Activated CD4-positive, alpha-beta memory T cell treated with anti-CD3 and anti-CD28 coated beads for 36 hours (primary cell): Measurements from ENCODE around the gene CYB5R3. TPM values are rescaled to one million over a fixed set of nuclear protein-coding genes. Genes with fewer than 3 reads are reported as not detected.

Experiments
- CTCF ChIA-PET: fragments of 350-600 bp; sonication (Branson Sonifier 250); formaldehyde crosslinking; loops from one replicate; lab custom pipeline; 2021; ENCODE audit warnings: antibody characterized with exemption, inconsistent platforms; lab: Charles Lee
- POLR2A ChIA-PET: fragments of 350-600 bp; sonication (Branson Sonifier 250); formaldehyde crosslinking; loops from one replicate; lab custom pipeline; 2021; ENCODE audit warnings: antibody characterized with exemption; lab: Charles Lee
- DNase-seq: peaks from one replicate; pipeline ENCODE4 v3.0.0-alpha.2; 2020
- H3K27ac Mint-ChIP-seq: one replicate; pipeline ENCODE4 v1.8.0; 2021; ENCODE audit warnings: mixed read lengths
- H3K27me3 Mint-ChIP-seq: one replicate; pipeline ENCODE4 v1.8.0; 2021; ENCODE audit warnings: mixed read lengths
- H3K36me3 Mint-ChIP-seq: one replicate; pipeline ENCODE4 v1.8.0; 2021; ENCODE audit warnings: mixed read lengths
- H3K4me1 Mint-ChIP-seq: one replicate; pipeline ENCODE4 v1.8.0; 2021; ENCODE audit warnings: low read depth, mixed read lengths
- H3K4me3 Mint-ChIP-seq: one replicate; pipeline ENCODE4 v1.8.0; 2021; ENCODE audit warnings: mild to moderate bottlenecking, mixed read lengths
- H3K9me3 Mint-ChIP-seq: one replicate; pipeline ENCODE4 v1.8.0; 2021; ENCODE audit warnings: mixed read lengths
- intact Hi-C: fragments of 100-400 bp; cut with micrococcal nuclease; formaldehyde crosslinking; loops from one replicate; pipeline ENCODE4 v1.15.1; 2023
- total RNA-seq, 2 experiments: library from RNA; stranded (reverse); gene quantifications; one replicate each; pipeline ENCODE4 v1.2.3, GENCODE V29; 2021

The CYB5R3 gene
- total RNA-seq, 2 experiments from 2014 or later, result 73.7 to 77.6 TPM

DNA sequence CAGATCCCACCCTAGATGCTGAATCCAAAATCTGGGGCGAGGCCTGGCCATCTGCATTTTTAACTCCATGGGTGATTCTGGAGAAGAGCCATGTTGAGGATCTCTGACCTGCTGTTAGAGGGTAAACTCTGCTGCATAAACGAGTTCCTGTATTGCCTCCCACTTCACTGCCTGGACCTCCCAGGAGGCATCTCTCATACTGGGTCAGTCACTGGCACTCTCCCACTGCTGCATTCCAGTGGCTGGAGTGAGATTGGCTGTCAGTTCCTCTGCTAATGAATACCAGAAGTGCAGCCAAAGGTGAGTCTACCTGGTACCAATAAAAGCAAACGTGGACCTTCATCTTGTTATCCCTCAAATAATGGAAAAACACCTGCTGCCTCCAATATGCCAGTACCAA, 44.8 kb downstream of the CYB5R3 start:
- H3K9me3 Mint-ChIP-seq, result no peaks in the 10 kb centered on the region
- intact Hi-C loops, result no loop called here
- ChIA-PET CTCF (no interaction called here), POLR2A (no interaction called here)
- no peak overlapping the region for H3K27ac Mint-ChIP-seq
- peaks cover 34% of the 10 kb centered on the region for H3K4me1 Mint-ChIP-seq
- H3K4me3 Mint-ChIP-seq, result no peak overlapping the region
- no peak for DNase-seq
- H3K36me3 Mint-ChIP-seq, result peaks cover 29% of the 10 kb centered on the region
- H3K27me3 Mint-ChIP-seq, result no peaks in the 10 kb centered on the region

DNA sequence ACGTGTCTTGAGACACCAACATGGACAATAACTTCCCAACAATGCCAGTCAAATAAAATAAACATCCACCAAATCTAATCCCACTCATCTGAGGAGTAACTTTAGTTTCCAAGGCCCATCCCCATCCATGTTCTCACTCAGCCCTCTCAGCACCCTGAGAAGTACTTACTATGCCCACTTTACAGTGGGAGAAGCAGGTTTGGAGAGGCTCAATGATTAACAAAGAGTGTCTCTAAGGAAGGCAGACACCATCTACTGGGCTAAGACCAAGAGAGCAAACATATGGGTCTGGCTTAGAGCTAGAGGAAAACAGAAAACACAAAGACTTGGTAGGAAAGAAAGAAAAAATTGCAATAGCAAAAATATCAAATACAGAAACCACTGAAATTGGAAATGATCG, 45.8 kb downstream of the CYB5R3 start:
- Mint-ChIP-seq H3K36me3 (peaks cover 31% of the 10 kb centered on the region), H3K9me3 (no peaks in the 10 kb centered on the region), H3K4me1 (peaks cover 24% of the 10 kb centered on the region)

DNA sequence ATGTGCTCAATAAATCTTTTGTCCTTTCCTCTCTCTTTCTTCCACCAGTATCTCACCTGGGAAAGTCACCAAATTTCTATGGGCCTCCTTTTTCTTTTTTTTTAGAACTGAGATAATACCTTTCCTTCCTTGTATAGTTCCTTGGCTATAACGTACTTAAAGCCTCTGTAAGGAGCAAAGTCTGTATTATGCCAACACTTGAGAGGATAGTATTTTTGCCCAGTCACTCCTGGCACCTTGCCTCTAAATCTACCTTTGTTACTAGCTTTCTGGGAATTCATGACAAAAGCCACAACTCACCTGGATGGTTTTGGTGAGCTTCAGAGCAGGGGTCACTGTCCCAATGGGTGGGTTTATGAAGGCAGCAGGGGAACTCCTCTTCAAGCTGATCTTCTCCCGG, 46.7 kb downstream of the CYB5R3 start:
- intact Hi-C loops, result no loop called here
- Mint-ChIP-seq H3K36me3 (peaks cover 35% of the 10 kb centered on the region), H3K9me3 (no peaks in the 10 kb centered on the region), H3K27ac (peak overlapping the region; percentile 18), H3K27me3 (no peaks in the 10 kb centered on the region), H3K4me1 (peaks cover 24% of the 10 kb centered on the region), H3K4me3 (no peak overlapping the region)
- ChIA-PET POLR2A (interaction anchor here (1.3 kb wide), 1 partner anchor 33 kb away, joined by 3 read pairs; no protein-coding TSS in a partner anchor), CTCF (no interaction called here)
- DNase-seq, result no peak

More for the DNA sequence above, 45.8 kb downstream of the CYB5R3 start:
- H3K27ac Mint-ChIP-seq, result peak overlapping the region; percentile 39
- ChIA-PET POLR2A (no interaction called here), CTCF (no interaction called here)
- intact Hi-C loops, result no loop called here
- no peak overlapping the region for H3K4me3 Mint-ChIP-seq
- no peak for DNase-seq
- no peaks in the 10 kb centered on the region for H3K27me3 Mint-ChIP-seq

DNA sequence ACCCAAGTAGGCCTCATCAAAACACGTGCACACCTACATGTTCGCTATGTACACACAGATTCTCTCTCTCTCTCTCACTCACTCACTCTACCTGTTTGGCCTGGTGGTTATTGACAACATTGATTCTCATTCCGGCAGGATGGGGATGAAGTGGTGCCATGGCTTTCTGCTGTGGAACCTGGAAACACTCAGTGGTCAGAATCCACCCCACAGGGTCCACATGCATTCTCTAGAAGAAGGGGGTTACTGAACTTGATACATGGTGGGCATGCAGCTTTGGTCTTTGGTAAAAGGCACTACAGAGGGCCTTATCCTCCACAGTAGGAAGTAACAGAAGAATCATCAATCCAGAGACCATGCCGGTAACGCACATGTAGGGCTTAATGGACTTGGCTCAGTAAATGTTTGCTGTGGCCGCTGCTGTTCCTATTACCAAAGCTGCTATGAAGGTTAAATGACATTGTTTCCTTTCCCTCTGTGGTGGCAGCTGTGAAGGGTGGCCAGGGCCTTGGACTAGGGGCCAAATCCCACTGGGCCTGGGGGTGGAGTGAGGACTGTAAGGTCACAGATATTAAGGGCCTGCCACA, 47.2 kb downstream of the CYB5R3 start:
- peak overlapping the region; percentile 18 for H3K27ac Mint-ChIP-seq
- no peaks in the 10 kb centered on the region for H3K9me3 Mint-ChIP-seq
- no peaks in the 10 kb centered on the region for H3K27me3 Mint-ChIP-seq
- no peak for DNase-seq
- H3K36me3 Mint-ChIP-seq, result peaks cover 35% of the 10 kb centered on the region
- ChIA-PET CTCF (no interaction called here), POLR2A (interaction anchor here (1.3 kb wide), 1 partner anchor 33 kb away, joined by 3 read pairs; no protein-coding TSS in a partner anchor)
- intact Hi-C loops, result no loop called here
- peaks cover 24% of the 10 kb centered on the region for H3K4me1 Mint-ChIP-seq
- no peak overlapping the region for H3K4me3 Mint-ChIP-seq

DNA sequence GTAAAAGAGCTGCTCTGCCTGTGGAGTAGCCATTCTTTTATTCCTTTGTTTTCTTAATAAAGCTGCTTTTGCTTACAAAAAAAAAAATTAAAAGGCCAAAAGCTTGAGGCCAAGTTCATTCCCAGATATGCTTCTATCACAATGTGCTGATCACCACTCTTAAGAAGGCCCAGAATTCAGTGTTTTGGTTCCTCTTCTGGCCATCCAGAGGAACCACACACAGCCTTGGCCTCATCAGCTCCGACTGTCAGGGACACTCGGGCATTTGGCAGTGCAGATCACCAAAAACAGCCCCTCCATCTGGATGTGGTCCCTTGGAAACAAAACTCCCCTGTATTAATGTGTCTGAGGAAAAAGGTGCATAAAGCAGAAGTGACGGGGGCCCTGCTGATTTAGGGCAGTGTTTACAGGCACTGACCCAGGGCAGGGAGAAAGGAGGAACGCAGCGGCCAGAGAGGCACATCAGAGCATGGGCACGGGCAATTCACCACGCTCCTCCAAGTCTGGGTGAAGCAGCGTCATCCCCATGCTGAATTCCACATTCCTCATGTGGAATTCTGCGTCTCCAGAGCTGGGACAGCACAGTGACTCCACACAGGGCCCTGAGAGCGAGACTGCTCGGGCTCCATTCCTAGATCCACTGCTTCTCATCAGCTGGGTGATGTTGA, 52.2 kb downstream of the CYB5R3 start:
- H3K27me3 Mint-ChIP-seq, result no peaks in the 10 kb centered on the region
- CTCF ChIA-PET, result no interaction called here
- H3K4me3 Mint-ChIP-seq, result no peak overlapping the region
- H3K9me3 Mint-ChIP-seq, result no peaks in the 10 kb centered on the region
- no peaks in the 10 kb centered on the region for H3K4me1 Mint-ChIP-seq
- peaks cover 43% of the 10 kb centered on the region for H3K36me3 Mint-ChIP-seq
- POLR2A ChIA-PET, result interaction anchor here (0.7 to 0.8 kb wide), 2 partner anchors 19 to 408 kb away, joined by 3 read pairs; no protein-coding TSS in a partner anchor
- intact Hi-C loops, result no loop called here
- DNase-seq, result no peak
- no peak overlapping the region for H3K27ac Mint-ChIP-seq

DNA sequence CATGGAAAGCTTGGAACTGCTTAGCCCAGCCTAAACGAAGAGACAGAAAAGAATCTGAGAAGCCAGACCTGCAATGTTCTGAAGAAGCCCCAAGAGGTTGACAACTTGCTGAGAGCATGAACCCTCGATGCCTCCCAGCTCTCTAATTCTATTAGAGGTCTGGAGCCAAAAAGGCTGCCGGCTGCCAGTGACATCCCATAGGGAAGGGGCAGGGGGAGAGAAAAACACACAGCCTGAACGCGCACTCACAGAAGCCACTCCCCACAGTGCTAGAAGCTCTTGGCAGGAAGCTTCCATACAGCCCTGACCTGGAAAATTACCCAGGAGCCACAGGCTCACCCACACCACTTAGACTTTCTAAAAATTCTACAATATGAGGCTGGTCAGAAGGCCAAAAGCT, 52.9 kb downstream of the CYB5R3 start:
- no peak overlapping the region for H3K4me3 Mint-ChIP-seq
- H3K36me3 Mint-ChIP-seq, result peaks cover 45% of the 10 kb centered on the region
- ChIA-PET POLR2A (interaction anchor here (0.8 to 1.6 kb wide), 2 partner anchors 15 to 19 kb away, joined by 3 to 5 read pairs; no protein-coding TSS in a partner anchor), CTCF (no interaction called here)
- no peak overlapping the region for H3K27ac Mint-ChIP-seq
- H3K9me3 Mint-ChIP-seq, result no peaks in the 10 kb centered on the region
- intact Hi-C loops, result no loop called here
- H3K27me3 Mint-ChIP-seq, result no peaks in the 10 kb centered on the region
- H3K4me1 Mint-ChIP-seq, result no peaks in the 10 kb centered on the region
- DNase-seq, result no peak

DNA sequence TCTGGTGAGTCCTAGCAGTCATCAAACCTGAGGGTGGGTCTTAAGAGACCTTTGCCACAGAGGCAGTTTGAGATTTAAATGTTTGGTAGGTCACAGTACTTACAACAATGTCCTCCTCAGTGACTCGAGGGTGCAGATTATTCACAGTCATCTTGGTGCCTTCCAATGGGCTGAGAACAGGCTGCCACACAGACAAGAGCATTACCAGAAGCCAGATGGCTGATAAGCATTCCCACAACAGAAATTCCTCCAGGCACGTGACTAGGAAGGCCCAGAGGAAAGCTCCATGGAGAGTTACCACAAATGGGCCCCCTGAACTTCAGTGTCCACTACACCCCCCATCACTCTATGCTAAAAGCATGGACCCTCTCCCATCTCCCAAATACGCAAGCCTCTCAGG, 53.8 kb downstream of the CYB5R3 start:
- H3K4me3 Mint-ChIP-seq, result no peak overlapping the region
- POLR2A ChIA-PET, result interaction anchor here (1.6 kb wide), 1 partner anchor 14 kb away, joined by 5 read pairs; no protein-coding TSS in a partner anchor
- no peak for DNase-seq
- no peaks in the 10 kb centered on the region for H3K27me3 Mint-ChIP-seq
- H3K9me3 Mint-ChIP-seq, result no peaks in the 10 kb centered on the region
- H3K4me1 Mint-ChIP-seq, result no peaks in the 10 kb centered on the region
- intact Hi-C loops, result no loop called here
- peaks cover 47% of the 10 kb centered on the region for H3K36me3 Mint-ChIP-seq
- H3K27ac Mint-ChIP-seq, result no peak overlapping the region
- CTCF ChIA-PET, result no interaction called here

DNA sequence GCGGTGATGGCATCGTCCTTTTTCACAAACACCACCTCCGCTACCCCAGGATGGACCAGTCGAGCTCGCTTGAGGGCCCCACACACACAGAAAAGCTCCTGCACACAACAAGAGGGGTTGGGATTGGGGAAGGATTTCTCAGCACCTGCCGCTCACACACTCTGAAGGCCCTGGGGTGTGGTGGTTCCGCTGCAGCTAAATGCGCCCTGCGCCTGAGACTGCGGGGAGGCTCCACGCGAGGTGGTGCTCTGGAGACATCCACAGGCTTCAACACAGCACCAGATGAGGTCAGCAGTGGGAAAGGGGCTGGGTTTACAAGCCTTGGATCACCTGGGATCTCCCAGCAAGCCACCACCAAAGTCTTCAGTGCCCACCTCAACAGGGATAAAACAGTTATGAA, 57.2 kb downstream of the CYB5R3 start:
- no peak for DNase-seq
- H3K27me3 Mint-ChIP-seq, result no peaks in the 10 kb centered on the region
- intact Hi-C loops, result no loop called here
- H3K27ac Mint-ChIP-seq, result no peak overlapping the region
- peaks cover 40% of the 10 kb centered on the region for H3K36me3 Mint-ChIP-seq
- ChIA-PET POLR2A (no interaction called here), CTCF (no interaction called here)
- H3K4me1 Mint-ChIP-seq, result no peaks in the 10 kb centered on the region
- H3K9me3 Mint-ChIP-seq, result no peaks in the 10 kb centered on the region
- no peak overlapping the region for H3K4me3 Mint-ChIP-seq

DNA sequence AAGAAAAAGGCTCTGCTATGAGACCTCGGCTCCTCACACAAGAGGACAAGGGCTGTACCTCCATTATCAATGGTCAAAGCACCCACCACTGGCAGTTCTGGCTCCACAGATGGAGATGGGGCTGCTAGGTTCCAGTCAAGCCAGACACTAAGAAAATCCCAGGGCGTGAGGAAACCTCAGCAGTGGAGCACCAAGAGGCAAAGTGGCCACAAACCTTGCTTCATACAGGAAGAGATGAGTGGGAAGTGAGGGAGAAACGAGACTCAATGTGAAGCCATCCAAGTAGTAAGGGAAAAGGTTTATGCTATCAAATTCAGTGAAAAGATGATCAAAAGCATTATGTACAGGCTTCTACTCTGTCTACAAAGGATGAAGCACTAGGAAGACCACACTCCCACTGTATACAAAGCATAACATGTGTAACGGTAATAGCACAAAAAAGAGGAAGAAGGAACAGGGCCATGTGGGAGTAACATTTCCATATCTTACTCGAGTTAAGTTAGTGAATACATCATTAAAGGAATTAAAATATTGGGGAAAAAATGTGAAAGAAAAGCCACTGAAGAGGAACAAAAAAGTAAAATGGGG, 61.5 kb downstream of the CYB5R3 start:
- Mint-ChIP-seq H3K36me3 (peaks cover 41% of the 10 kb centered on the region), H3K27me3 (no peaks in the 10 kb centered on the region), H3K4me3 (no peak overlapping the region), H3K9me3 (no peaks in the 10 kb centered on the region), H3K4me1 (no peaks in the 10 kb centered on the region), H3K27ac (no peak overlapping the region)
- CTCF ChIA-PET, result no interaction called here
- DNase-seq, result no peak
- POLR2A ChIA-PET, result interaction anchor here (0.5 kb wide), 1 partner anchor 268 kb away, joined by 3 read pairs; no protein-coding TSS in a partner anchor
- intact Hi-C loops, result no loop called here

DNA sequence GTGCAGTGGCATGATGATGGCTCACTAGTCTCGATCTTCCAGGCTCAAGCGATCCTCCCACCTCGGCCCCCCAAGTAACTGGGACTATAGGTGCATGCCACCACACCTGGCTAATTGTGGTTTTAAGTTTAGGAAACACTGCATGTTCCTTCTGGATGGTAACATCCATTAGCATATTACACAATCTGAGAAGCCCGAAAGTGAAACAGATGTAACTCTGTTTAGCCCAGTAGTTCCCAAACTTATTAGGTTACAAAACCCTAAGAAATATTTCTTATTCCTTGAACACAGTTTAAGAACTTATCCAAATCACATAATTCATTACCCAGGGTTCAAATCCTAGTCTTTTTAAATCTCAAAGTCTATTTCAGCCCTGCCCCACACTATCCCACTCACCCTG, 62.8 kb downstream of the CYB5R3 start:
- Mint-ChIP-seq H3K9me3 (no peaks in the 10 kb centered on the region), H3K36me3 (peaks cover 36% of the 10 kb centered on the region), H3K4me3 (no peak overlapping the region), H3K27me3 (no peaks in the 10 kb centered on the region), H3K27ac (no peak overlapping the region), H3K4me1 (peaks cover 6% of the 10 kb centered on the region)
- intact Hi-C loops, result no loop called here
- ChIA-PET POLR2A (no interaction called here), CTCF (no interaction called here)
- no peak for DNase-seq

DNA sequence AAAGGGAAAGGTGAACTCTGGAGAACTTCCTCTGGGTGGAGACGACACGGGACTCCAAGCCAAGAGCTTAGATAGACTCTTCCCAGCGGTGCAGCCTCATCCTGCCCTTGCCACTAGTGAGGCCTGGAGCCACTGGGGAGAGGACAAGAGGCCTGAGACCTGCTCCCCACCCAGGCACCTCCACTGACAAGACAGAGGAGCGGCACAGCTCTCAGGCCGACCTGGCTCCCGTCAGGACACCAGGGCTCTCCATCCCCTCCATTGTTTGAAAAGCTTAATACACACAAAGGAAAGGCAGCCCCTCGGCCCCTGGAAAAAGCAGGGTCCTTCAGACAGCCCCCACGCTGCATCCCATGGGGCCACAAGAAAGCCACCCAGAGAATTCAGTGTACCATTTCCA, 64.1 kb downstream of the CYB5R3 start:
- H3K9me3 Mint-ChIP-seq, result no peaks in the 10 kb centered on the region
- H3K4me3 Mint-ChIP-seq, result no peak overlapping the region
- H3K27me3 Mint-ChIP-seq, result no peaks in the 10 kb centered on the region
- ChIA-PET POLR2A (interaction anchor here (0.9 kb wide), 1 partner anchor 29 kb away, joined by 3 read pairs; the partner anchor contains the start of gene POLDIP3), CTCF (interaction anchor here (0.8 kb wide), 2 partner anchors 21 to 27 kb away, joined by 3 read pairs; no protein-coding TSS in a partner anchor)
- intact Hi-C loops, result no loop called here
- H3K4me1 Mint-ChIP-seq, result peaks cover 10% of the 10 kb centered on the region
- H3K36me3 Mint-ChIP-seq, result peaks cover 34% of the 10 kb centered on the region
- DNase-seq, result no peak
- peak overlapping the region; percentile 13 for H3K27ac Mint-ChIP-seq

DNA sequence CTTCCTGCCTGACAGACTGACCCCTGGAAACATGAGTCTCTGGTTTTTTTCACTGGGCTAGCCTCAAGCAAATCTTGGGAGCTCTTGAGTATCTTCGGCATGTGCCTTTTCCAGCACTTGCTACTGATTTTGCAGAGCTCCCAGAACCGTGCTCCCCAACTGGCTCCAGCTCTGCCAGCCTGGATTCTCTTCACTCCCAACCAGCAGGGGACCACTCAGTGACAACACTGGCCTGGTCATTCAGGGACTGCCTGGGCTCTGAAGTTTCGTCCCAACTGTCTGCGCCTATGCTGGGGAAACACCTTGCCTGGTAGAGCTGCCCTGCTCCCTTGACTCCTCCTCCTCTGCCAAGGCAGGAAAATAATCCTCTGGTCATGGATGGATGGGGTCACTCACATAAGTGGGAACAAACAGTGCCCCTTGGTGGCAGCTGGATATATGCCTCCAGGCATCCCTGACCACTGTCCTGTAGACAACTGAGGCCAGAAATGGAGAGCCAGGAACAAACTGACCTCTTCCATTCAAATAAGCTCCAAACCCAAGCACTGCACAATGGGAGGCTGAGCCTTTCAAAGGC, 64.7 kb downstream of the CYB5R3 start:
- Mint-ChIP-seq H3K36me3 (peaks cover 32% of the 10 kb centered on the region), H3K27ac (no peak overlapping the region), H3K9me3 (no peaks in the 10 kb centered on the region), H3K4me1 (peaks cover 13% of the 10 kb centered on the region), H3K27me3 (no peaks in the 10 kb centered on the region), H3K4me3 (no peak overlapping the region)
- intact Hi-C loops, result no loop called here
- ChIA-PET POLR2A (interaction anchor here (0.9 to 3.9 kb wide), 2 partner anchors 30 kb away, joined by 3 to 32 read pairs; partner anchors contain the start of gene POLDIP3), CTCF (interaction anchor here (0.8 kb wide), 1 partner anchor 22 kb away, joined by 3 read pairs; no protein-coding TSS in a partner anchor)
- DNase-seq, result no peak
